A172 (cell line): ENCODE measurements around the gene GBP7. TPM values are rescaled to one million over a fixed set of nuclear protein-coding genes. Genes with fewer than 3 reads are reported as not detected.

ENCODE experiments used
- DNase-seq: peaks from one replicate; pipeline ENCODE4 v3.0.0-alpha.2; 2015; ENCODE audit warnings: low spot score
- total RNA-seq: library from RNA; depleted of rRNA; stranded (reverse); fragments of >200 nt; shearing (Covaris generic); gene quantifications from 2 replicates; pipeline ENCODE4 v1.2.3, GENCODE V29; 2014; rRNA removed

GBP7 gene
- total RNA-seq, 1 experiment from 2014 or later, result not detected

GRCh38 chr1:89114662-89115061 lies 61.1 kb downstream of the GBP7 start:
- no peak for DNase-seq

GRCh38 chr1:89112871-89113613 lies 62.8 kb downstream of the GBP7 start:
- DNase-seq, result no peak

GRCh38 chr1:89104687-89105086 lies 71.1 kb downstream of the GBP7 start:
- DNase-seq, result no peak

GRCh38 chr1:89104147-89104546 lies 71.7 kb downstream of the GBP7 start:
- peak; percentile 1 for DNase-seq

GRCh38 chr1:89102021-89102420 lies 73.8 kb downstream of the GBP7 start:
- no peak for DNase-seq

GRCh38 chr1:89100412-89100811 lies 75.4 kb downstream of the GBP7 start:
- DNase-seq, result no peak

- no peak for DNase-seq
These were observed 76.9 kb downstream of the GBP7 start for GRCh38 chr1:89098857-89099256.

GRCh38 chr1:89095737-89096136 lies 80.1 kb downstream of the GBP7 start:
- no peak for DNase-seq

GRCh38 chr1:89089962-89090361 lies 85.8 kb downstream of the GBP7 start:
- DNase-seq, result no peak

GRCh38 chr1:89088572-89088971 lies 87.2 kb downstream of the GBP7 start:
- DNase-seq, result no peak

GRCh38 chr1:89087241-89087640 lies 88.6 kb downstream of the GBP7 start:
- DNase-seq, result no peak

GRCh38 chr1:89085781-89086180 lies 90.0 kb downstream of the GBP7 start:
- DNase-seq, result peak; percentile 40

Other genes starting within 250 kb of the GBP7 start
- gene KYAT3, start 183.4 kb downstream of the GBP7 start, total RNA-seq, result 16.4 and 20.3 TPM in 2 replicates
- 2.2 TPM in 2 replicates for gene RBMXL1, start 183.4 kb downstream of the GBP7 start, total RNA-seq
- gene GBP3, start 153.1 kb downstream of the GBP7 start, total RNA-seq, result 1.7 and 4.8 TPM in 2 replicates
- gene GBP1, start 110.8 kb downstream of the GBP7 start, total RNA-seq, result 7.1 and 14.7 TPM in 2 replicates
- gene GBP2, start 49.9 kb downstream of the GBP7 start, total RNA-seq, result 7.8 and 10.3 TPM in 2 replicates
- gene GBP4, start 22.9 kb upstream of the GBP7 start, total RNA-seq, result 0.02 and 0.12 TPM in 2 replicates
- 0.07 TPM in 1 of 2 replicates, not detected in the other for gene GBP5, start 96.9 kb upstream of the GBP7 start, total RNA-seq
- gene GBP6, start 188.1 kb upstream of the GBP7 start, total RNA-seq, result not detected in 2 replicates